SK-N-SH treated with all-trans-retinoic acid at 6 μM for 48 hours (cell line): ENCODE measurements around the gene STARD9.

Experiments
- CSRNP3 ChIP-seq: fragments of 250-450 bp; sonication (Bioruptor Pico); IDR thresholded peaks from 2 replicates; pipeline ENCODE4 v1.5.1; 2021; ENCODE audit warnings: mild to moderate bottlenecking, moderate library complexity
- ISL1 ChIP-seq: fragments of 250-450 bp; sonication (Bioruptor Pico); IDR thresholded peaks from 2 replicates; pipeline ENCODE4 v2.1.2; 2022; ENCODE audit warnings: mild to moderate bottlenecking, moderate library complexity
- TSHZ2 ChIP-seq: fragments of 250-450 bp; sonication (Bioruptor Pico); IDR thresholded peaks from 2 replicates; pipeline ENCODE4 v1.5.0; 2020; ENCODE audit warnings: mild to moderate bottlenecking, moderate library complexity

GRCh38 chr15:42728560-42728959 is 153.2 kb downstream of the STARD9 start:
- TF ChIP-seq CSRNP3 (CRISPR knock-in tag) (no peak), ISL1 (CRISPR knock-in tag) (no peak), TSHZ2 (CRISPR knock-in tag) (no peak)
